GM19372 (cell line): ENCODE data around the gene TVP23A.
"Not testable (repeated sequence)": the region's sequence is repeated elsewhere in the genome, so short reads cannot be mapped to it uniquely, and the experiment has no call there.

Experiments
- ATAC-seq: cut with Tn5 transposase; IDR thresholded peaks from one replicate; pipeline ENCODE4 v1.9.1; 2021; ENCODE audit warnings: mild to moderate bottlenecking, low read depth, moderate library complexity; ENCODE audit not compliant: unreplicated experiment

Gene TVP23A

DNA sequence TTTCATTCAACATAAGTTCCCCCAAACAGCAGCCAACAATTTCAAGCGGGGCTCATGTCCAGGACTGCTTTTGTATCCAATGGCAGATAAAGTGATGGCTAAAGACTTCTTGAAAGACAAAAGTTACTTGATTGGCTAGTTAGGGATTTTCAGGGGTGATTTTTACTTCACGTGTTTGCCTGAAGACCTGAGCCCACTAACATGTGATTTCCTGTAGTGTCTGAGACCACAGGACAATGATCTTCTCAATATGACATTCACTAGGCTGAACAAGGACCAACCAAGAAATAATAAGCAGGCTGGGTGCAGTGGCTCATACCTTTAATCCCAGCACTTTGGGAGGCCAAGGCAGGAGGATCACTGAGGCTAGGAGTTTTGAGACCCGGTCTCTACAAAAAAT is 10.4 kb downstream of the TVP23A start:
- ATAC-seq: no peak

GRCh38 chr16:10806698-10807097 is 11.9 kb downstream of the TVP23A start:
- no peak for ATAC-seq

DNA sequence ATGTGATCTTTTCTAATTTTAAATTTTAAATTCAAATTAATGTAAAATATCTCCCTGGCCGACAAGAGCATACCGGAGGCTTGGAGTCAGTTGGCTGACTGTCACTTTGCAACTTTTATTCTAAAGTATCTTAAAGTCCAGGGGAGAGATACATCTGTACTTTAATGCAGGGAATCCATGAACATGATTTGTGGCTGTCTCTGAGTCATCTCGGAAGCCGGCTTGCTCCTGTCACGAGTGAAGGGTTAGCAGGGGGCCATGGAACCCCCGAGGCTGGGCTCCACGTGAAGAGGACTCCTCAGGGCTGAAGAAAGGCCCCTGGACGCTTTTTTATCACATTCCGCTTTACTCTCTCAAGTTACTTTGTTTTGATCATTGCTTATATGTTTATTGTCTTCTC is 13.3 kb downstream of the TVP23A start:
- no peak for ATAC-seq

GRCh38 chr16:10799736-10800135 is 18.9 kb downstream of the TVP23A start:
- no peak for ATAC-seq

DNA sequence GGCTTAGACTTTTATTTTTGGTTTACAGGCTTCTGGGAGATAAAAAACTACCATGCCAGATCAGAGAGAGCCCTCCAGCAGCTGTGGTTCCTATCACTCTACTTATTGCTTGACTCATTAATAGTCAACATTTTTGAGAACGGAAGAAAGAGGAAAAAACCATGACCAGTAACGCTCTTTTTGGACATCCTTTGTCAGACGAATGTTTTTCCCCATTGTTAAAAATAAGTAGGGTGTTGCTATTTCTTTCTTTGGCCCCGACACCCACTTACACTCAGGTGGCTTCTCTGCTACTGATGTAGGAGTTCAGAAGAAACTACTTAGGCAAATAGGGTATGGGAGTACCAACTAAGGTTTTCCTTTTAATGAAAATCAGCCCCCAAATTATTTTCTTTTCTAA is 27.5 kb downstream of the TVP23A start:
- peak; percentile 57 for ATAC-seq

DNA sequence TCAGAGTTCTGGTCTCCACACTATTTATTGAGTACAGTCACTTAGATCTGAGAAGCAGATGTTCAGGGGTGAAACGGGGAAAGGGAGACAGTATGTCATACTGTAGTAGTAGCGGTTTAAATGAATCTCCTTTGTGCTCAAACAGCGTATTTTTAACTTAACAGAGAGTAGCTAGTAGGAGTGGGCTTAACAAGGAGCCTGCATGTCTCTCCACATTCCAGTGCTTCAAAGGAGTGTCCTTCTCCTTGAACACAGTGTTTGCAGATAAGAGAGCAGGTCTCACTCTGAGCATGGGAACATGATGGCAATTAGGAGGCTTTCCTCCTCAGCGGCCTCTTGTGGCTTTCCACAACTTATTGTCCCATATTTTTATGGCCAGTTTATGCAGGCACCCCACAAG is 30.0 kb downstream of the TVP23A start:
- not testable (repeated sequence) for ATAC-seq

DNA sequence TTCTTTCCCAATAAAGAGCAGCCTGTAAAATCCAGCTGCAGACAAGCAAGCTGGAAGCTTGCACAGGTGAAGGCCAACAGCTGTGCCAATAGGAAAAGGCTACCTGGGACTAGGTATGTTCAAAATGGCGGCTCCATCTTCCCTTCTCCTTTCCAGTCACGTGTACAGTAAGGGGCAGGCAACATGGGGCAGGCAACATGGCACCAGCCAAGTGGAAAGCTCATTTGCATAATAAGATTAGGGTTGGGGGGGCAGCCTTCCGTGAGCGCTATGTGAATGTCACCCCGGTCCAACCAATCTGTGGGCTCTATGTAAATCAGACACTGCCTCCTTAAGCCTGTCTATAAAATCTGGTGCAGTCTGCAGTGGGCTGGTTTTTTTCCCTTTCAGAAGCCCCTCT is 31.3 kb downstream of the TVP23A start:
- ATAC-seq: no peak

DNA sequence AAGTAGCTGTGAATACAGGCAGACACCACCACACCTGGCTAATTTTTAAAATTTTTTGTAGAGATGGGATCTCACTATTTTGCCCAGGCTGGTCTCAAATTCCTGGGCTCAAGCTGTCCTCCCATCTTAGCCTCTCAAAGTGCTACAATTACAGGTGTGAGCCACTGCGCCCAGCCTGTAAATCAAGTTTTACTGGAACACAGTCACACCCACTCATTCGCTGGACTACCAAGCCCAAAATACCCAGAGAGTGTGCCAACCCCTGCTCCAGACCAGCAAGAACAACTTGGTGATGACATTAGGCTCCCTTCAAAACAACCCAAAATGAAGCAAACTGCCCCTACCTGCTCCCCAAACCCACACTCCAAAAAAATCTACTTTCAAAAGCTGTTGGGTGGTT is 36.0 kb downstream of the TVP23A start:
- no peak for ATAC-seq

- ATAC-seq: no peak
Measured at GRCh38 chr16:10780628-10781027, 38.0 kb downstream of the TVP23A start.

DNA sequence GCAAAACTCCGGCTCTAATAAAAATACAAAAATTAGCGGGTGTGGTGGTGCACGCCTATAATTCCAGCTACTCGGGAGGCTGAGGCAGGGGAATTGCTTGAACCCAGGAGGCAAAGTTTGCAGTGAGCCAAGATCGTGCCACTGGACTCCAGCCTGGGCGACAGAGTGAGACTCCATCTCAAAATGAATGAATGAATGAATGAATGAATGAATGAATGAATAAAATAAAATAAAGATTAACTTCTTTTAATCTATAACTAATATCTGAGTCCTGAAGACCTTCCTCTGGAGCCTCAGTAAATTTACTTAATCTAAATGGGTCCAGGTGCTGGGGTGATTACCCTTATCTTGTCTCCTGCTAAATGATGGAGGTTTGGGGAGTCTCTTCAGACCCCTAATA is 38.7 kb downstream of the TVP23A start:
- not testable (repeated sequence) for ATAC-seq

DNA sequence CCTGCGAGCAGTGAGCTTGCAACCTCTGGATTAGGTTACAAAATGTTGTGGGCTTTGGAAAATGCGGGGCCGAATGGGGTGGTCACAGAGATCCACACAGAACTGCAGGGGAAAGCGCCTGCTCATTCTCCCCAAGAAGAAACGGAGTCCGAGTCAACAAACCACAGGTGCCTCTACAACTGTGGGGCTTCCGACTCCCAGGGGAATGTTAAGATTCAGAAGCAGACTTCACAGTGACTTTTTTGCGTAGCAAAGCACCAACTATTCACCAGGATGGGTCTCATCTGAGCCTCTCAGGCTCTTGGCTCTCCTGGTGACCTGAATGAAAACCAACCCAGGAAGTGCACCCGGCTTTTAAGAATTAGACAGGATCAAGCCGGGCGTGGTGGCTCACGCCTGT is 41.2 kb downstream of the TVP23A start:
- no peak for ATAC-seq

DNA sequence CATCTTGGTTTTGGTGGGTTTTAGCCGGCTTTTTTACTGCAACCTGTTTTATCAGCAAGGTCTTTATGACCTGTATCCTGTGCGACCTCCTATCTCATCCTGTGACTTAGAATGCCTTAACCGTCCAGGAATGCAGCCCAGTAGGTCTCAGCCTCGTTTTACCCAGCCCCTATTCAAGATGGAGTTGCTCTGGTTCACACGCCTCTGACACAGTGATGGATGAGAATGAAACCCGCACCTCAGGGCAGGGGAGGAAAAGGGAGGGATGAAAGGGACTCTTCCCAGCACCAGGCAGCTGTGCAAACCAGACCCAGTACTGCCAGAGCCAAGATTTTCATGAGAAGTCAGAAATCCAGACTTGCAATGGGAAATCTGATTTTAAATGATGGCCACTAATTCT is 41.7 kb downstream of the TVP23A start:
- not testable (repeated sequence) for ATAC-seq

- ATAC-seq: peak; percentile 81
Measured at GRCh38 chr16:10776280-10776679, 42.3 kb downstream of the TVP23A start.

DNA sequence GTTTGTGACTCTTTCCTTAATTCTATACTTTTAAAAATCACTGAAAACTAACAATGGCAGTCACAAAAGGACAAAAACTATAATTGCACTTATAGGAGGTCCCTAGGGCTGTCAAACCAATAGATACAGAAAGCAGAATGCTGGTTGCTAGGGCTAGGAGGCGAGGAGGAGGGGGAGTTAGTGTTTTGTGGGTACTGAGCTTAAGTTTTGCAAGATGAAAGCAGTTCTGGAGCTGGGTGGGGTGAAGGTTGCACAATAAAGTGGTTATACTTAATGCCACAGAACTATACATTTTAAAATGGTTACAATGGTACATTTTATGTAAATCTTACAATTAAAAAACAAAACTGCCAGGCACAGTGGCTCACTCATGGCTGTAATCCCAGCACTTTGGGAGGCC is 47.7 kb downstream of the TVP23A start:
- no peak for ATAC-seq

GRCh38 chr16:10769381-10769780 is 49.2 kb downstream of the TVP23A start:
- ATAC-seq: no peak

GRCh38 chr16:10767127-10767526 is 51.5 kb downstream of the TVP23A start:
- ATAC-seq: no peak

- no peak for ATAC-seq
Measured at GRCh38 chr16:10765772-10766171, 52.8 kb downstream of the TVP23A start.

DNA sequence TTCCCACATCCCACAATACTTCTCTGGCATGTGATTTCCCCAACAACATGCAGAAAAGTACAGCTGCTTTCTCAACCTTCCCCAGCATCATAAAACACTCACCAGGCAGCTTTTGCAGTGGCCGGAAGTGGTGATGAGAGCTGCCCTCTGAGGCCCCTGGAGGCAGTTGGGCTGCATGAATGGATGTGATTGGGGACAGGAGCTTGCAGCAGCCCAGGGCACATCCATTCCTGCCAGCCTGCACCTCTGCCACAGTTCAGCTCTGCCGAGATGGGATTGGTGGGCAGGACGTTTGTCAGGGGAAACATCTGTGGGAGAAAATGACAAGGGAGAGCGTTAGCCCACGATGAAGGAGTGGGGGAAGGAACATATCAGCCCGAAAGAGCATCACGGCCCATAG is 55.1 kb downstream of the TVP23A start:
- no peak for ATAC-seq

DNA sequence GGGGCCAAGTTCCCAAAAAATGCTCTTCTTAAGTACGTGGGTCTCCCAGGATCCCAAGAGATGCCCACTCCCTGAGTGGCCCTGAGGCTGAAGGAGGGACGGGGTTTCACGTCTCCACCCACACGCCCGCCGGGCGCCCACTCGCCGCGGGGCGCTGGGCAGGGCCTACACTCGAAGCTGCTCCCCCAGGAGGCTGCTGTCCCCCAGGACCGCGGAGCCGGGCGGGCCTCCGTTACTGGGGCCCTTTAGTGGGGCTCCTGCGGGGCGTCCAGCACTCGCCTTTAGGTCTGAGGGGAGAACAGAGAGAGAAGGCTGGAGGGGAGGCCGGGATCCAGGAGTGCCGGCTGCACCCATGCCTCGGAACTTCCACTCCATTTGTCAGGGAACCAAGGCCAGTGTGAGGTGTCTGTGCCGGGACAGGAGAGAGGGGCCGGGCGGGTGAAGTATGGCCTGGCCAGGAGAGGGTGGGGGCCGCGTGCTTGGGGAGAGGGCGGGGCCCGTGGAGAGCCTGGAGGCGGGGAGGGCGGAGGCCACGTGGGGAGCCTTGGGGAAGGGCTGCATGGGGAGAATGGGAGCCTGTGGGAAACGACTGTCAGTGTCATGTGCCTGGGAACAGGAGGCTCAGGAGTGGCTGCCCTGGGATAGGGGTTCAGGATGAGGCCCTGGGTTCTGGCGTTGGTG is 56.1 kb downstream of the TVP23A start:
- no peak for ATAC-seq

GRCh38 chr16:10761373-10761772 is 57.2 kb downstream of the TVP23A start:
- no peak for ATAC-seq

- ATAC-seq: no peak
Measured at GRCh38 chr16:10760858-10761257, 57.7 kb downstream of the TVP23A start.

DNA sequence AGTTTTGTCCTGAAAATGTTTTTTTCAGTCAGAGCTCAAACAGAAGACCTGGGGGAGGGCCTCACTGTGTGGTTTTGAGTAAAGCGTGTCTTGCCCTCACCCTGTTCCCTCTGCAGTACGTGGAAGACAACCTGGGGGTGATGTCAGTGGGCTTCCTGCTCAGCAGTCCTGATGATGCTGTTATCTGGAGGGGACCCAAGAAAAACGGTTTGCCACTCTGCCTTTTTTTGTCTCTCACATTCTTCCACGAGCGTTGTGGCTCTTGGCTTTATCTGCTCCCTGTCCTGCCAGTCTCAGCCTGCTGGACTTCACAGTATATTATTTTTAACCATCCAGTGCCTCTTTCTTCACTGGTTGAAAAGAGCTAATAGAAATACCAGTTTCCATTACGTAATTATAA is 62.0 kb downstream of the TVP23A start:
- no peak for ATAC-seq

DNA sequence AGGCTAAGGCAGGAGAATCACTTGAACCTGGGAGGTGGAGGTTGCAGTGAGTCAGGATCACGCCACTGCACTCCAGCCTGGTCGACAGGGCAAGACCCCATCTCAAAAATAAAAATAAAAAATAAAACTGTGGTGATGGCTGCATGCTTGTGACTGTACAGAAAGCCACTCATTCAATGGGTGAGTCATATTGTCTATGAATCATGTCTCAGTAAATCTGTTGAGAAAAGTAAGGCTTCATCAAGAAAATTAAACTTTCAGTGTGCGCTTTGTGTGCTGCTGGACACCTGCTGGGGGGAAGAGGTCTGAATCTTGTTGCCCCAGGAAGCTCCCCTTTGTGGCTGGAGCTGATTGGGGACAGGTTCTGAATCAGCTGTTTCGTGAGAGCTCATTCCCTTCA is 63.7 kb downstream of the TVP23A start:
- no peak for ATAC-seq
